ENCODE measurements around the gene WDR87.

GRCh38 chr19:37867831-37868230, 38.6 kb downstream of the WDR87 start:
- TF ChIP-seq CTCF (IDR thresholded peaks at IDR 0.05; ENCODE audit: extremely low read depth in 1 of 2, insufficient read depth in 1 of 2, low read depth in 1 of 2, low read length in 2 of 2): no peak
- no peak for TF ChIP-seq POLR2A (IDR thresholded peaks at IDR 0.05; ENCODE audit: low read depth, low read length)
- TF ChIP-seq MAX (IDR thresholded peaks at IDR 0.05; ENCODE audit: insufficient read depth, insufficient read length): no peak
- TF ChIP-seq MYC (IDR thresholded peaks at IDR 0.05; ENCODE audit: low read depth, low read length): no peak
- TF ChIP-seq EZH2 (IDR thresholded peaks at IDR 0.05; ENCODE audit: borderline replicate concordance, low read depth, low read length, severe bottlenecking): no peak

Data from endothelial cell of umbilical vein (primary cell).